Activated CD4-positive, CD25-positive, alpha-beta regulatory T cell treated with anti-CD3 and anti-CD28 coated beads, Interleukin-2, amount 50 U/mL, for 72 hours (primary cell): ENCODE data around the gene CPOX.

ENCODE experiments used
- DNase-seq: peaks from one replicate; pipeline ENCODE4 v3.0.0; 2021

Gene CPOX

GRCh38 chr3:98532709-98533571 is 60.5 kb downstream of the CPOX start:
- no peak for DNase-seq

- DNase-seq: no peak
Measured at GRCh38 chr3:98532275-98532637, 61.2 kb downstream of the CPOX start.

GRCh38 chr3:98531622-98532274 is 61.7 kb downstream of the CPOX start, which contains the start of gene GPR15:
GPR15 (plus strand) TSS chr3:98531978; CDS start chr3:98532034, 56 bp downstream.
- DNase-seq: no peak

GRCh38 chr3:98530676-98531075 is 62.7 kb downstream of the CPOX start:
- DNase-seq: no peak

GRCh38 chr3:98529856-98530459 is 63.5 kb downstream of the CPOX start:
- no peak for DNase-seq
